ENCODE data around the gene FAU.
A peak's percentile ranks its signal among the peaks of the same experiment; 100 is the strongest.

The FAU gene

DNA sequence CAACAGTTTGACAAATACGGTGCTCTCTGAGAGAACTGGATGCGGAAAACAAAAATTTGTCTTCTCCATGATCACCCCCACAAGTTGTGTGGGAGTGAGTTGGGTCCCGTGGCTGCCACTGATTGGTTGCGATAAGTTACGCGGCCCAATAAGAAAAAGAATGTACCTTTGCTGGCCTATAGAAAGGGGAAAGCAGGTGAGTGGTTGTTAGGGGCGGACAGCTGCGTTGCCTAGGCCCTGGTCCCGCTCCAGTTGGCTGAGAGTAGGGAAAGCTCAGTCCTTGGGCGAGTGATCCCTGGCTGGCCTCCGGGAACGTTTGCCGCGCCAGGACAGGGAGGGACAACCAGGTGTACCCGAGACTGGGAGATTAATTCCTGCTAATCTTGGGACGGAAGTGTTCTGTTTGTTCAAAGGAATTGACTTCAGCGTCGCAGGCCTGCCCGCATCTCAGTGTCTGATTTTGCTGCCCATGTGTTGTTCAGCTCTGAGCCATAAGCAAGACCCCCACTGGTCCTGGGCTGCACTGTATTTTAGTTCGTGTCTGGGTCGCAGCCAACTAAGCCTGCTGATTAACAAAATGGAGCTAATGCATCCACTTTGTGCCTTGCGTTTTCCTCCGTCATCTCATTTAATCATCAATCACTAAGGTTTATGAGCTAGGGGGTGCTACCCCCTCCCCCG is 13.2 kb upstream of the FAU start:
- peak; percentile 99 for DNase-seq

DNA sequence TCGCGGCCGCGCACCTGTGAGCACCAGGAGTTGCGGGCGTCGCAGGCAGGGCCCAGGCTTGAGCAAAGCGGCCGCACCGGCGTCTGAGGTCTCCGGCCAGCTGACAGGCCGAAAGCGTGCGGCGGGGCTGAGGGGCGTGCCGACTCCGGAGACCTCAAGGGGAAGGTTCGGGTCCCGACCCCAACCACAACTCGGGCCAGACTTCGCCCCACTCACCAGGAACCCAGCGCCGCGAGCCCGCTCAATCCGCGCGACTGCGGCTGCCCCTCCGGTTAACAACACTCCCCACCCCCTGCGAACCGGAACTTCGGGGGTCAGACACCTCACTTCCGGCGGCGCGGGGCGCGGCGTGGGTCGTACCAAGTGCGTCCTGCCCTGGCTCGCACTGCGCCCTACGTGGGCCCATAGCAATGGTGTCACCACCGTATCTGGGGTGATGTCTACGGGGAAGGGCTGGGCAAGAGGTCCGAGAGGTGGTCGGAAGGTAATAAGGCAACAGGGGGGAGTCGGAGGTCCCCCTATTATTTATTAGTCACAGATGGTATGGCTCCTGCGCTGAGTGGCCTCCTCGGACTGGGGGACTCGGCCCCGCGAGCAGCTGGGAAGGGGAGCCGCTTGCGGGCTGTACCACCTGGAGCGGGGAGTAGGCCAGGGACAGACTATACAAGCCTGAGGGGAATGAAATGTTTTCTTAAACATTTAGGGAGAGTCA is 12.5 kb upstream of the FAU start, which contains the start of gene SYVN1:
Gene SYVN1 (minus strand): TSS at position 280 of the 712 bp plus-strand sequence. CDS start 918 bp downstream, outside the sequence.
- DNase-seq, result peak; percentile 94

DNA sequence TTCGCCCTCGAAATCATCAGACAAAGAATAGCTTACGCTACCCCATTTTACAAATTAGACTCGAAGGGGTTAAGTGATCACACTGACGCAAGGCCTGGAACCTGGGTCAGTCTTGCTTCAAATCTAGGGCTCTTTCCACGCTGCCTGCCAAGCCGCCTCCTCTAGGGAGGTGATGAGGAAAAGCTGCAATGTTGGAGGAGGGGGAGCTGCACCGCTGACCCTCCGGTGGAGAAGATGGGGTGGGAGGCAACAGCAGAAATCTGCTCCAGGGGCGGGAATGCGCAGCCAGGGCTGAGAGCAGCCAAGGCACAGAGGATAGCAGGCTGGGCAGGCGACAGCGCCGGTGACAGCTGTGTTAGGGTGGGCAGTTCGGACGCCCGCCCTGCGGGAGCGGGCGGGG is 11.8 kb upstream of the FAU start:
- DNase-seq, result no peak

DNA sequence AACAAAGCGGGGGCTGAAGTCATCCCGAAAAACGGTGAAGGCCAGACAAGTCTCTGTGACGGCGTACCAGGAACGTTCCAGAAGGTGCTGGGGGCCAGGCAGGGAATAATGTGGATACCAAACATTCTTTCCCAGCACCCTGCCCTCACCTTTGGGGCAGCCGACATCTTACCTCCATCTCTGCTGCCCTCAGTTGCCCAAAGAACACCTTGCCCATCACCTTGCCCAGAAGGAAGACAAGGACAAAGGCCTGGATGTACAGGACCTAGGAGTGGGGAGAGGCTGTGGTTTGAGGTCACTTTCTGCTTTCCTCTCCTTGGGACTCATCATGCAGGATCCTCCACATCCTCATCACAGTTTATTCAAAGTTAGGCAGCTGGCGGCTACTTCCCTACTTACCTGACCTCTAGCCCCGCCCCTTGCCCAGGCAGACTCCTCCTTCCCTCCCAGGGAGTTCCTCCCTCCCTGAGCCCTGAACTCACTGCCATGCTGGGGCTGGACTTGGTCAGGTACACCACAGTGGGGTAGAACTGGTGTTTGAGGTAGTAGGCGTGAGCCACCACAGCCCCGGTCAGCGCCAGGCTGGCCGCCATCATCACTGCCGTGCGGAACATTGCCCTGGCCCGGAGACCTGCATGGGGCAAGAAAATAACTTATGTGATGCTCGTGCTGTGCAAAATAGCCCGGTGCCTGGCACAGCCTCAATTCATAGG is 11.2 kb upstream of the FAU start:
- DNase-seq, result peak; percentile 26

DNA sequence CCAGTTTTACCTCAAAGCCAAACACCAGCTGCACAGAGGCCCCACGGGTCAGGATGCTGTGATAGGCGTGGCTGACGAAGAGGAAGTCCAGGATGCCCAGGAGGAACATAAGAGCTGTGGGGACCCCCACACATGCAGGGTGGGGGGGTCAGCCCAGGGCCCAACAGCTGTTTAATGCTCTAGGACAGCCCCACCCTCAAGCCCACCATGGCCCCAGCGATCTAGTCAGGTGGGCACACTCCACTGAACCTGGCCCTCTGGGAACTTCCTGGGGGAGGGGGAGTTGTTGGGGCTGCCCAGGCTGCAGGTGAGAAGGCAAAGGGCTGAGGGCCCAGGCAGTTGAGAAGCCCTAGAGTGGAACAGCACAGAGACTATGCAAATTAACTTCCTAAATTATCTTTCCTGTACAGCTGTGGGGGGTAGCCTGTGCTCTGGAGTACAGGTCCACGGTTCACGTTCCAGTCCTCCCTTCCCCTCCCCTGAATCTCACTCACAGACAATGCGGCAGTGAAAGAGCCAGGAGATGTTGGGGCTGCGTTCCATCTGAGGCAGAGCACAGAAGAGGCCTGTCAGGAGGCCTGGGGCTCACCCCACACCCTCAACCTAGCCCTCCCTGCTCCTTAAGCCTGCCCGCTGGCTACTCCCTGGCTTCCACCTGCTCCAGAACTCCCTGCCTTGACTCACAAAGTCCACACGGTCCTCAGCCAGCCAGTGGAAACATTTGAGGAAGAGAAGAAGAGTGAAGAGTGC is 10.5 kb upstream of the FAU start:
- DNase-seq, result no peak

DNA sequence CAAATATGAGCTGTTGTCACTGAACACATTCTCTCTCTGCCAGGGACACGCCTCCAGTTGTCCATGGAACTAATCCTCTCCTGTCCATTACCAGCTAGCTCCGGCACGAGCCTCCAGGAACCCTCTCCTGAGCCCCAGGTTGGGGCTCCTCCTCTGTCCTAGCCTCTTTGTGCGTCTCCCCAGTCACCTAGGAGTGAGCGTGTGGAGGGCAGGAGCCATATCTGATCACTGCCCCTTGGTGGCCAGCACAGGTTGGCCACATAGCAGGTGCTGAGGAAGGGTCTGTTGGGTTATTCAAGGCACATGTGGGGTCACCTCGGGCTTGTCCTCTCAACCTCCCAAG is 9.9 kb upstream of the FAU start:
- no peak for DNase-seq

DNA sequence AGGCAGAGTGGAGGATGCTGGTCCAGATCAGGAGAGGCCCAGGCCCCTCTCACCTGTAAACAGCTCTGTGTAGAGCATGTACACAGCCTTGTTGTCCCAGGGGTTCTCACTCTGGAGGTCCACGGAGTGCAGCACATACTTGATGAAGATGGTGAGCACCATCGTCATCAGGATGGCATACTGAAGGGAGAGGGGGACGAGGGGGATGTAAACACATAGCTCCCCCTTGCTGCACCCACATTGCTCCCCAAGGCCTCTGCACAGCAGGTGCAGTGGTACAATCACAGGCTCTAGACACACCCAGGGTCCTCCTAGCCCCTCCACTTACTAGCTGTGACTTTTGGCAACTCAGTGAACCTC is 9.5 kb upstream of the FAU start:
- no peak for DNase-seq

DNA sequence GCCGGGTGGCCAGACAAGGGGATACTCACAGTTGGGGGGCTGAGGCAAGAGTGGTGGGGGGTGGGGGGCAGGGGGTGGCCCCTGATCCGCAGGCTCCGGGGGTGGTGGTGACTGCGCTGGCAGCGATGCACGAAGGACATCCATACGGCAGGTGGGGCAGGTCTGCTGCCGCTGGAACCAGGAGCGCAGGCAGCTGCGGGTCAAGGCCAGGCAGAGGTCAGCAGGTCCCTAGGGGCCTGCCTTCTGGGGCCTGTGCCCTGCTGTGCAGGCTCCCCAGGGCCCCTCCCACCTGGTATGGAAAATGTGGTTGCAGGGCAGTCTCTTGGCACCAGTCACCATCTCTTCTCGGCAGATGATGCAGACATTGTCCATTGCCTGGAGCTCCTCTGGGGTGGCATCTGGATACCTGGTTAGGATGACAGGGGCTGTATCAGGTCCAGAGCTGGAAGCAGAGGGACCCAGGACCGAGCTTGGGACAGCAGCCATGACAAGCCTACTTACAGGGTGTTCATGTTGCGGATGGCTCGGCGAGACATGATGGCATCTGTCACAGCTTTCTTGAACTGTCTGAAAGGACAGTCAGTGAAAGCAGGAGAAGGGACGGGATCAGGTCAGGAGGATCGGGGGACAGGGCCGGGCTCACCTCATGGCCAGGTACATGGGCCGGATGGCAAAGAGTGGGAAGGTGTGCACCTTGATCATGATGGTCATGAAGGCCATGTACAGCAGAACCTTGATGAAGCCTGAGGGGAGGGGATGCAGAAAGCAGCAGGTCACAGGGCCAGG is 8.9 kb upstream of the FAU start:
- no peak for DNase-seq

DNA sequence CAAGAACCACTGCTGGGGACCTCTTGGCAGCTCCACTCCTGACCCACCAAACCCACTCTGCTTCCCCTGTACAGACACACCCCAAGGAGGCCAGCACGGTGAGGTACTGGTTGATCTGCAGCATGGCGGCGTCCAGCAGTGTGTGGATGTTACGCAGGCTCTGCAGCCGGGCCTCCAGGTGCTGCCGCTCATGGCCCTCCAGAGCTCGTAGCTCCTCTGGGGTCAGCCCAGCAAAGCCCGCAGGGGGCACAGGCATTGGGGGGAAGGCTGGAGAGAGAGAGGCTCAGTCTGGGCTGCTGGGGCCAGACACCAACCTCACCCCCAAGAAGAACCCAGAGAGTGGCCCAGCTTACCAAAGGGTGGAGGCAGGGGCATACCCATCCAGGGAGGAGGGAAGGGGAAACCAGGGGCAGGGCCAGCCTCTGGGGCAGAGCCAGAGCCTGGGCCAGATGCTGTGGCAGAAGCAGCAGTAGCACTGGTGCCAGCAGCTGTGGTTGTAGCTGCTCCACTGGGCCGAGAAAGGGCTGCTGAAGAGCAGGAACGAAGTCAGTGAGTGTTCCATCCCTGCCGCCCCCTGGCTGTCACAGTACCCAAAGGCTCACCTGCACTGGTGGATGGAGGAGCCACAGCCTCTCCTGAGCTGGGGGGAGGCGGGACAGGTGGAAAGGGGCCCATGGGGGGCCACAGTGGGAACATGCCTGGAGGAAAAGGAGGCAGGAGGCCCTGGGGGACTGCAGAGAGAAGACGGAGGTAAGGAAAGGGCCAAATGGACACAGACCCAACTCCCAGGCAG is 7.9 kb upstream of the FAU start:
- no peak for DNase-seq

DNA sequence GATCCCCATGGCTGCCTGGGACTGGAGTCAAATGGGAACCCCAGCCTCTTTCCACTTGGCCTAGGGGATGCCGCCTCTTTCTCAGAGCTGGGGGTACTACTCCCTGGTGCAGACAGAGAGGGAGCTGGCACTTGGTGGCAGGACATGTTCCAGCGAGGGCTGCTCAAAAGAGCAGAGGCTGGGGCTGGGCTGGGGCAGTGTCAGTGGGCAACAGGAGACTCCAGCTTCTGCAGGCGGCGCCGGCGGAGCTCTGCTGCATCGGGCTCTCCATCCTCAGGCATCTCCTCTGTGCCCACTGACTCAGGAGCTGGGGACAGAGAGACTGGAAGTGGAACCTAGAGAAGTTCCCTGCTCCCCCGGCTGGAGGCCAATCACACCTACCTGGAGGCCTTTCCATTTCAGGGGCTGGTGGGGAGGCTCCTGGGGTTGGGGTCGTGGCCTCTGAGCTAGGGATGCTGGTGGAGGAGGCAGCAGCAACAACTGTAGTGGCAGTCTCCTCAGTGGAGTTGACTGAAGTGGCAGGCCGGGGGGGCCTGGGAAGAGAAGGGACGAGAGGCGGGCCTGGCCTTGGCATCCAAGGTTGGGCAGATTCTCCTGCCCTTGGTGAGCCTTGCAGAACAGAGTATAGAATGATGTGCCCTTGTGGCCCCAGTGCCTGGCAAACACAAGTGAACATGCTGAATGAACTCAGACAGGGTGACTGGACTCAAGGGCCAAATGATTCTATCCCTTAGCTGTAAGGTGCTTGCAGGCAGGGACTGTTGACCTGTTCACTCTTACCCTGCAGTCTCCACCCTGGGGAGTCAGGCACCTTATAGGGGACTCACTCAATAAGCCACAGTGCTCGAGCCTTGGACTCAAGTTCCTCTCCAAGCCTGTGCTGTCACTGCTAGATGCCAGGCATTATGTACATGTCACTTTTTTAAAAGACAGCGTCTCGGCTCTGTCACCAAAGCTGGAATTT is 6.5 kb upstream of the FAU start:
- no peak for DNase-seq

DNA sequence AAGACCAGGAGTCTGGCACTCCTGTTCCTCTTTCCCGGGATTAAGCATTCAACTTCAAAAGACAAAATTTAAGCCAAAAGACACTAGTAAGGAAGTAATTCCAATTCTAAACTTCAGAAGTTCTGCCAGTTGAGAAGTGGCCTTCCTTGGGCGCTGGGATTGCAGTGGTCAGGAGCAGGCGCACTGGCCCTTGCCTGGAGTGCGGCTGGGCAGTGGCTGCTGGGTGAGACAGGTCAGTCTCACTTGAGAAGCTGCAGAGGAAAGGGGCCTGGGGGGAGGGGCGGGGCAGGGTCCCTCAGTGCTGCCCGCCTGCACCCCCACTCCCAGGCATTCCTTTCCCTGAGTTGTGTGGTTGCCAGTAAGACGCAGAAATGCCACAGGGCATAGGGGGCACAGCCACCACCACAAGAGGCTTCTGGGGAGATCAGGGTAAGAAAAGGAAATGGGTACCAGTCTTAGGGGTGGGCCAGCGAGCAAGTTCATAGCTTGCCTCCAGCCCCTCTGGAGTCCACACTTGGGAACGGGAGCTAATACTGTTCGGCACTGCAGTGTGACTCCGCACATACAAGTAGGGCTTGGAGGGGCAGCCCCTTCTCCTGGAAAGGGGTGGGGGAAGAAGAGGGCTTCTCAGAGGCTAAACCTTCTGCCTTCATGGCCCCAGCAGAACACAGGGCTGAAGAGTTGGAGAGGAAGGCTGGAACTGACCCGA is 5.7 kb upstream of the FAU start:
- DNase-seq, result no peak

DNA sequence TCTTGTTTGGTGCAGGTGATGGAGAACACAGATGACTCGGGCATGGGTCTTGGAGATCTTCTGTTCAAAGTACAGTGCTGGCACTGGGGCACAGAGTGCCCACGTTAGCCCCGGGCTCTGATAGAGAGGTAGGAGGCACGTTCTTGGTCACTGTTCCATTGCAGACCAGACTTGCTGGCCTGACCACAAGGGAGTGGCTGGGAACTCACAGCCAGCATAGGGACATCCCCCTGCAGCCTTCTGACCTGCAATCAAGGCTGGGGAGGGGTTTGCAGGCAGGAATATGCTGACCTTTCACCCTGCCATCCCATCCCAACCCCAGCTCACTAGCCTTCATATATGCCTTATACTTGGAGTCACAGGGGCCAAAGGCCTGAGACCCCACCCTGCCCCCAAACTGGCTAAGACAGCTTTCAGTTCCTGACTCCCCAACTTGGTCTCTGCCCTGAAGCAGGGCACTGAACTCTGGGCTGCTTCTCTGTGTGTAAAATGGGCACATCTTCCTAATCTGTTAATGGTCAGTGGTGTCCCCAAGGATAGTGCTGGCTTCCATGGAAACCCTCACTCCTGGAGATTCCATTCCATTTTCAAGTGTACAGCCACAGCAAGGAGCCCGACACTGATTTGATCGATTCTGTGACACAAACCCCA is 4.8 kb upstream of the FAU start:
- DNase-seq, result no peak

DNA sequence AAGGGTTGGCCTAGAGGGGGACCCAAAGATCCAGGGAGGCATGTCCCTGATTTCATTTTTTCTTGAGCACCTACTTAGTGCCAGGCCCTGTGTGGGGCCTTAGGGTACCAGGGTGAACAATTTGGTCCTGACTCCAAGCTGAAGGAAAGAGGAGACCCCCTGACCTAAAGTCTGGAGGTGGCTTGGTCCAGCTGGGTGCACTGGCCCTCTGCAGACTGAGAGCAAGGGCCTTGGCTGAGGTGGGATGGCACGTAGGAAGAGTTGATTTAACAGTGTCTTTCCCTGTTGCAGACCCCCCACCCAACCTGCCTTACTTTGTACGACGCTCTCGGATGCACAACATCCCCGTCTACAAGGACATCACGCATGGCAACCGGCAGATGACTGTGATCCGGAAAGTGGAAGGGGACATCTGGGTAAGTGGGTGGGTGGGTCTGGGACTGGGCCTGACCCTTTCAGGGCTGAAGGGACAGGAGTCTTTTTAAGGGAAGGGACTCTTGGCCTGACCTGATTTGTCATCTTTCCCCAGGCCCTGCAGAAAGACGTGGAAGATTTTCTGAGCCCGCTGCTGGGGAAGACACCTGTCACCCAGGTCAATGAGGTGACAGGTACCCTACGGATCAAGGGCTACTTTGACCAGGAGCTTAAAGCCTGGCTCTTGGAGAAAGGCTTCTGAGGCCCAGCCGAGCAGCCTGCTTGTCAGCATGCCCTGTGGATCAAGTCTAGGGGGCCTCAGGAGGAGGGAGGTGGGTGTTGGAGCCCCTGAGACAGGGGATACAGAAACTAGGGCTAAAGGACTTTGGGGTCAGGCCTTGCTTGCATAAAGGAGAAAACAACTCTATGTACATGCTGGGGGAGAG is 3.5 kb upstream of the FAU start:
- DNase-seq, result no peak

DNA sequence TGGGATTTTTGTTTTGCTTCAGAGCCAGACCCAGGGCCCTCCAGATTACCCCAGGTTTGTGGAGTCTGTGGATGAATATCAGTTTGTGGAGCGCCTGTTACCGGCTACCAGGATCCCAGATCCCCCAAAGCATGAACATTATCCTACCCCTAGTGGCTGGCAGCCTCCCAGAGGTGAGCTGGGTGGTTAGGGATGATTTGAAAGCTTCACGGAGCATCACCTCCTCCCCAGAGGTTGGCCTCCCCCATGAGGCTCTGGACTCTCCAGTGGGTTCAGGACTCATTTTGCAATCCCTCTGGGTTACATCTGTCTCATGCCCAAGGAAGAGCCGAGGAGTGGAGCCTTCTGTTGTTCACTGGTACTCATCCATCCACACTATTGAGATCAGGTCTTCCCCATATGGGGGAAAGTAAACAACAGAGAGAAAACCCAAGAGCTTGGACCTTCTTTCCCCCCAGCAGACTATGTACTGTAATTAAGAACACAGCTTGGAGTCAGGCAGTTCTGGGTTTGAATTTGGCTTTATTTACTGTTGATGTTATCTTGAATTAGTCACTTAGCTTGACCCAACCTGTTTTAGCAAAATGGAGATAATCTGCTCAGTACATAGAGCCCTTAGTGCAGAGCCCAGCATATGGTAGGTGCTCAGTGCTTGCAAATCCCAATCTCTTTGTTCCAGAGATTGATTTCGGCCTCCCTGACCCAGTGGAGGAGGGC is 2.7 kb upstream of the FAU start:
- DNase-seq, result no peak

DNA sequence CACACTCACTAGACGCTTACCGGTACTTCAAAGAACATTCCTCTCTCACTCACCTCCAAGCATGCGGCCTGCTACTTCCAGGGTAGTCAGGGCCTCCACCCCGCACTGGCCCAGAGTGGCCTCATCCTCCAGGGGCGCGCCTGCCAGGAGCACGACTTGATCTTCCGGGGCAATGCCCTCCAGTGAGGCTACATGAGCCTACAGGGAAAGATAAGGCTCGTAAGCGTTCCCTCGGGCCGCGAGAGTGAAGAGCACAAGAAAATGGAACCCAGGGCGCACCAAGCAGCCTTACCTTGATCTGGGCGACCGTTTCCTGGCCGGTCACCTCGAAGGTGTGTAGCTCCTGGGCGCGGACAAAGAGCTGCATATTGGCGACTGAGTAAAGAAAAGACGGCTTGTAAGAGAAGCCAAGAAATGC is 478 bp downstream of the FAU start:
- DNase-seq, result no peak

DNA sequence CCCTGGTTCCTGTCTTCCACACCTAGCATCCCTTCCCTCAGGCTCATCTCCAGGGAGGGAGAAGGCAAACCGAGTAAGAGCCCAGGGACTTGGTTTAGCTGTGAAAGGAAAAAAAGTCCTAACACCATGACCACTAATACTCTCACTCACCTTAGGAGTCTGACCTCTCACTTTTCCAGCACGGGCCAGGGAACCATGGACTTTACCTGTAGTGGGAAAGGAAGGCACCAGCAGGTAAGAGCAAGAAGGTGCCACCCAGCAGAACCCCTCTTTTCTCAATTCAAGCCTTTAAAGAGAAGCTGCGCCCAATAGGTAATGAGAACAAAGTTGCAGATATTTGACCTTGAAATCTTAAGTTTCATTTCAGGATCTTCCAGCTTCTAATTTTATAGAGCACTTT is 1.1 kb downstream of the FAU start:
- DNase-seq, result no peak

DNA sequence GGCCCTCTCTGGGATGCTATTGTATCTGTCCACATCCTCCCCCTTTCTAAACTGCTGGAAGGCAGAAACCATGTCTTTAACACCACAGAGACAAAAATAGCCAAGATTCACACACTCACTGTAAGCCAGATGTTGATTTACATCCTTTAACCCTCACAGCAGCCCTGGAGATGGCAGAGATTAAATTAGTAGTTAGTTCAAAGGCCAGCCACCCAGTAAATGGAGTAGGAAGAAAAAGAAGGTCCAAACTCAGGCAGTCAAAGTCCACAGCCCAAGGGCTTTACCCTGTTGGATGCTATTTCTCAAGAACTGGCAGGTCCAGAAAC is 2.3 kb downstream of the FAU start:
- no peak for DNase-seq
